Muscle layer of colon (tissue), 2 donors: ENCODE data around the gene PISD.

Source experiments
- H3K27ac ChIP-seq: one replicate; pipeline ENCODE4 v1.7.0; 2013; ENCODE audit warnings: low read depth, mild to moderate bottlenecking, low read length, moderate library complexity
- H3K27me3 ChIP-seq, 2 donors: one replicate each; pipeline ENCODE4 v1.7.0; 2013; ENCODE audit warnings: low read length in 2 of 2, mild to moderate bottlenecking in 2 of 2; ENCODE audit not compliant: insufficient read depth in 2 of 2, control insufficient read depth in 1 of 2
- H3K36me3 ChIP-seq: one replicate; pipeline ENCODE4 v1.7.0; 2013; ENCODE audit warnings: mild to moderate bottlenecking, low read length; ENCODE audit not compliant: insufficient read depth
- H3K4me1 ChIP-seq: one replicate; pipeline ENCODE4 v1.7.0; 2013; ENCODE audit warnings: mild to moderate bottlenecking, low read length; ENCODE audit not compliant: insufficient read depth
- H3K4me3 ChIP-seq, 2 donors: one replicate each; pipeline ENCODE4 v1.7.0; 2013; ENCODE audit warnings: low read length in 2 of 2, low read depth in 1 of 2, mild to moderate bottlenecking in 1 of 2, moderate library complexity in 1 of 2
- H3K9ac ChIP-seq: one replicate; pipeline ENCODE4 v1.7.0; 2013; ENCODE audit warnings: low read length
- H3K9me3 ChIP-seq: one replicate; pipeline ENCODE4 v1.7.0; 2013; ENCODE audit warnings: mild to moderate bottlenecking, low read length
- donor health status: abdominal sarcoma.
- donor health status: Adenocarcinoma of cecum.

Gene PISD

DNA sequence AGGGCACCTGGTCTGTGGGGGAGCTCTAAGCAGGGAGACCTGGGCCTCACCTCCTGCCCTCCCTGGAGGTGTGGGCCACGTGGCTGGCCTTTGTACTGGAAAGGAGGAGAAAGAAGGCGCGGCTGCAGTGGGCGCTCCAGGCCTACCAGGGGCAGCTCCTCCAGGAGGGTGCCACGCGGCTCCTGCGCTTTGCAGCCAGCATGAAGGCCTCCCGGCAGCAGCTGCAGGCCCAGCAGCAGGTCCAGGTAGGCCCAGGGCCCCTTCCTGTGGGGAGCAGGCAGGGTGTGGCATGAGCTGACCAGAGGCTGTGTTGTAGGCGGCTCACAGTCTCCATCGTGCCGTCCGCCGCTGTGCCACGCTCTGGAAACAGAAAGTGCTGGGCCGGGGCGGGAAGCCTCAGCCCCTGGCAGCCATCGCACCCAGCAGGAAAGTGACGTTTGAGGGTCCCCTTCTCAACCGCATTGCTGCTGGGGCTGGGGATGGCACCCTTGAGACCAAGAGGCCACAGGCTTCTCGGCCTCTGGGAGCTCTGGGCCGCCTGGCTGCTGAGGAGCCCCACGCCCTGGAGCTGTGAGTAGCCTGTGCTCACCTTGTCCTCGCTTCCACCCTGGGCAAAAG is 48.6 kb downstream of the PISD start:
- Histone ChIP-seq H3K4me1 (peaks cover 14% of the 10 kb centered on the region), H3K36me3 (peaks cover 12% of the 10 kb centered on the region), H3K4me3 (no peak overlapping the region), H3K9me3 (no peaks in the 10 kb centered on the region), H3K27me3 (no peaks in the 10 kb centered on the region), H3K27ac (no peak overlapping the region), H3K9ac (no peak overlapping the region)

DNA sequence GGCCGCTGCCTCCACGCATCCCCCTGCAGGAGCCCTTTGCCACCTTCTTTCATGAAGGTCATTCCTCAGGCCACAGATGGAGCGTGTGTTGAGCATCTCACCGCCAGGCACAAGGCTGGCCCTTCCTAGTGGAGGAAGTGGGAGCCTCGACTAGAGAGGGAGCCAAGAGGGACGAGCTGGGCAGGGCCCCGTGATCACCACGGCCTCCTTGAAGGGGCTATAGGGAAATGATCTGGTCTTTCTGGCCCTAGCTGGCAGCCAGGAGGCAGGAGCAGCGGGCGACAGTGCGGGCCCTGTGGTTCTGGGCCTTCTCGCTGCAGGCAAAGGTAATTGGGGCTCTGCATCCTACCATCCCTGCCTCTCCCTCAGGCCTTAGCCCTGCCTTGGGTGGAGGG is 49.1 kb downstream of the PISD start:
- H3K27ac ChIP-seq = no peak overlapping the region
- H3K27me3 ChIP-seq = no peaks in the 10 kb centered on the region
- no peaks in the 10 kb centered on the region for H3K9me3 ChIP-seq
- H3K9ac ChIP-seq = no peak overlapping the region
- peaks cover 14% of the 10 kb centered on the region for H3K4me1 ChIP-seq
- H3K36me3 ChIP-seq = peaks cover 12% of the 10 kb centered on the region
- H3K4me3 ChIP-seq = no peak overlapping the region

DNA sequence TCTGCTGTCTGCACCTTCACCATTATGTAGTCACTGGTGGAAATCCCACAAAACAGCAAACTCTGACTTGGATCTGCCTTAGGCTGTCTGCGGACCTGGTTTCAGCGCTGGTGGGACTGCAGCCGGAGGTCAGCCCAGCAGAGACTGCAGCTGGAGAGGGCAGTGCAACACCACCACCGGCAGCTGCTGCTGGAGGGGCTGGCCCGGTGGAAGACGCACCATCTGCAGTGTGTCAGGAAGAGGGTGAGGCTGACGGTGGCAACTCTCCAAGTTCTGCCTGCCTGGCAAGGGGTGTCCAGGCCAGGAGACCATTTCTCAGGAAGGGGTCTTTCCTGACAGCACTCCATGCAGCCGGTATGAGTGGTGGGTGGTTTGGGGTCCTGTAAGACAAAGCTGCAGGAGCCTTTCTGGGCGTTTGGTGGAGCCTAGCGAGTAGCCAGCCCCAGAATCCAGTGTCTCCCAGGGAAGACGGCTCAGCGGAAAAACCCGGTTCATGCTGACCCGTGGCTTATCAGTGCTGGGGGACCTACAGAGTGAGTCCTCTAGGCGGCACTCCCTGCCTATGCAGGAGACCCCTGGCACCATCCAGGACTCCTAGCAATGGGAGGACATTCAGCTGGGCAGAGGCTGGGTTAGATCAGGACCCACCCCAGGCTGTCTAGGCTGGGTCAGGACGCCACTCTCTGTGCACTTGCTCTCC is 50.8 kb downstream of the PISD start:
- Histone ChIP-seq H3K9me3 (no peaks in the 10 kb centered on the region), H3K36me3 (peaks cover 10% of the 10 kb centered on the region), H3K27ac (no peak overlapping the region), H3K9ac (no peak overlapping the region), H3K4me3 (no peak overlapping the region), H3K4me1 (peaks cover 14% of the 10 kb centered on the region), H3K27me3 (no peaks in the 10 kb centered on the region)

- H3K9ac ChIP-seq = no peak overlapping the region
- H3K9me3 ChIP-seq = no peaks in the 10 kb centered on the region
- H3K36me3 ChIP-seq = peaks cover 15% of the 10 kb centered on the region
- H3K4me3 ChIP-seq = no peak overlapping the region
- H3K27me3 ChIP-seq = no peaks in the 10 kb centered on the region
- H3K4me1 ChIP-seq = peaks cover 14% of the 10 kb centered on the region
- H3K27ac ChIP-seq = no peak overlapping the region
Observed at GRCh38 chr22:31610611-31611010, 51.4 kb downstream of the PISD start.

- Histone ChIP-seq H3K36me3 (peaks cover 15% of the 10 kb centered on the region), H3K9me3 (no peaks in the 10 kb centered on the region), H3K27me3 (no peaks in the 10 kb centered on the region)
Observed at GRCh38 chr22:31609716-31610115, 52.3 kb downstream of the PISD start.

DNA sequence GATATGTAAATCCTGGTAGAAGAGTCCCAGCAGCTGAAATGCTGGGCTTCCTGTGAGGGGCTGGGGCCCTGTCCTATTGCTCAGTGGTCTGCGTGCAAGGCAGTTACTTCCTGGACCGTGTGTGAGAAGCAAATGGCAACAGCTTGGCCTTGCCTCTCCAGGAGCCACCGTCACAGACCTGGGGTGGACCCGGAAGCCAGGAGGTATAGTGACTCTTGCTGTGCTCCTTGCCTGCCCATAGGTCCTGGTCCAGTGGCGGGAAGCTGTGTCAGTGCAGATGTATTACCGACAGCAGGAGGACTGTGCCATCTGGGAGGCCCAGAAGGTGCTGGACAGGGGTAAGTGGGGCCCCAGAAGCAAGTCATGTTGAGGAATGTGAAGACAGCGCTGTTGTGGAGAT is 54.3 kb downstream of the PISD start:
- H3K36me3 ChIP-seq = peaks cover 15% of the 10 kb centered on the region
- no peak overlapping the region for H3K27ac ChIP-seq
- H3K9ac ChIP-seq = no peak overlapping the region
- H3K9me3 ChIP-seq = no peaks in the 10 kb centered on the region
- no peak overlapping the region for H3K4me3 ChIP-seq
- H3K27me3 ChIP-seq = no peaks in the 10 kb centered on the region
- peaks cover 27% of the 10 kb centered on the region for H3K4me1 ChIP-seq

More at GRCh38 chr22:31609716-31610115, 52.3 kb downstream of the PISD start:
- Histone ChIP-seq H3K4me1 (peaks cover 14% of the 10 kb centered on the region), H3K27ac (no peak overlapping the region), H3K9ac (no peak overlapping the region), H3K4me3 (no peak overlapping the region)

DNA sequence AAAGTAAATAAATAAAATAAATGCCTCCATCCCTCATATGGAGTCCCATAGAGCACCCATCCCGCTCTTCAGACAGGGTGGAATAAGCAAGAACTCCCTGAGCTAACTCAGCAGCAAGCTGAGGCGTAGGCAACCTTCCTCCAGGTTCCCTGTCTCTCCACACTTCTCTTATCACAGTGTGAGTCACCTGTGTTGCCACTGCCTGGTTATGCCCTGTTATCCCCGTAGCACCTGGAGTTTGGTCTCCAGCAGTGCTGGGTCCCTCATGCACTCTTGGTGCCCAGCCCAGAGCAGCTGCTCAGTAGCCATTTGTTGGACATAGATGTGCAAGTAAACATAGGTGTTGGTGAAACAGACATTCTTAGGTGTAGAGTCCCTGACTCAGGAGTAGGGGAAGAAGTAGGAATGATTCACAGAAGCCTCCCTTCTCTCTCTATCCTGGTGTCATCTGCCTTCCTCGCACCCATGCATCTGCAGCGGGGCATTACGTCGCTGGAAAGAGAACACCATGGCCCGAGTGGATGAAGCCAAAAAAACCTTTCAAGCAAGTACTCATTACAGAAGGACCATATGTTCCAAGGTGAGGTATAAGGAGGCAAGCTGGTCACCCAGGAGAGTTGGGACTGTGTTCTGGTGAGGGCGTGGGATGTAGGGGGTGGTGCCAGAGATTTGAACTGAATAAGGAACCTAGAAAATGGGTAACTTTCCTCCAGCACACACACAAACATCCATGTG is 56.0 kb downstream of the PISD start:
- Histone ChIP-seq H3K27ac (no peak overlapping the region), H3K4me3 (no peak overlapping the region), H3K36me3 (peaks cover 15% of the 10 kb centered on the region), H3K27me3 (no peaks in the 10 kb centered on the region), H3K9me3 (no peaks in the 10 kb centered on the region), H3K9ac (no peak overlapping the region), H3K4me1 (peaks cover 35% of the 10 kb centered on the region)

- H3K9me3 ChIP-seq = no peaks in the 10 kb centered on the region
- peaks cover 26% of the 10 kb centered on the region for H3K4me1 ChIP-seq
- H3K27me3 ChIP-seq = no peaks in the 10 kb centered on the region
- no peak overlapping the region for H3K9ac ChIP-seq
- H3K27ac ChIP-seq = no peak overlapping the region
- peaks cover 15% of the 10 kb centered on the region for H3K36me3 ChIP-seq
- no peak overlapping the region for H3K4me3 ChIP-seq
Observed at GRCh38 chr22:31604746-31605705, 57.0 kb downstream of the PISD start.

- Histone ChIP-seq H3K9ac (no peak overlapping the region), H3K4me3 (no peak overlapping the region), H3K9me3 (no peaks in the 10 kb centered on the region), H3K27me3 (no peaks in the 10 kb centered on the region), H3K27ac (no peak overlapping the region), H3K36me3 (peaks cover 15% of the 10 kb centered on the region), H3K4me1 (peaks cover 26% of the 10 kb centered on the region)
Observed at GRCh38 chr22:31604137-31604705, 57.8 kb downstream of the PISD start.

DNA sequence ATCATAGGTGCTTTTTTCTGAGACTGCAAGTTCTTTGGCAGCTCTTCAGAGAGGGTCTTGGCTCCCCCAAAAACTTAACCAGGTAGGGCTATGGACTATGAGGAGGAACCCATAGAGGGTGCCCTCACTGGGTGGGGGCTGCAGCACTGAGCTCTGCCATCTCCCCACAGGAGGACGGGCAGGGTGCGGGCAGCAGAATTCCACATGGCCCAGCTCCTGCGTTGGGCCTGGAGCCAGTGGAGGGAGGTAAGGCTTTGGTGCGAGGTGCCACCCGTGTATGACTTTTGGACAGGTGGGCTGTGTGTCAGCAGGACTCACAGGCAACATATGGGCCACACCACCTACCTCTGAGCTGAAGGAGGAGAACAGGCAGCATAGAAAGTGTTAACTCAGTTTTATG is 58.4 kb downstream of the PISD start:
- Histone ChIP-seq H3K9ac (no peak overlapping the region), H3K36me3 (peaks cover 15% of the 10 kb centered on the region), H3K4me1 (peaks cover 26% of the 10 kb centered on the region), H3K9me3 (no peaks in the 10 kb centered on the region), H3K27me3 (no peaks in the 10 kb centered on the region), H3K4me3 (no peak overlapping the region), H3K27ac (peak overlapping the region; percentile 85)
